Kasumi-1 (cell line): ENCODE results near the gene C3orf20.

Experiments
- DNase-seq, 2 experiments: peaks; one replicate each; lab custom pipeline; 2025; lab: John Stamatoyannopoulos, UW

The C3orf20 gene

DNA sequence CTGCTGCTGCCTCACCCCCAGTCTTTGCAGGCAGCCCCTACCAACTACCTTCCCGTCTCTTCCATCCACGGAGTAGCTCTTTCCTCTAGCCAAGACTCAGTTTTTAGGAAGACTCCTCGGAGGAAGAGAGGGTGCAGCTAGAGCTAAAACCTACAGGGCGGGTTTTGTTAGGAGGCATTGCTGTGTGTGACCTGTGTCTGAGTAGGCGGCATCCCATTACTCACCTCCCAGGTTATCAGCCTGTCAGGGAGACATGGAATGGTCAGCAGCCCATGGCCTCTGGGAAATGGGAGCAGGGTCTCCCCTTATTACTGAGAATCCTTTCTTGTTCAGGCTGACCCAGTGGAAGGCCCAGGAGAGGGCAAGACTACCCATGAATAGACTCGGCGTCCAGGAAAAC lies 100.1 kb downstream of the C3orf20 start:
- DNase-seq = no peak

DNA sequence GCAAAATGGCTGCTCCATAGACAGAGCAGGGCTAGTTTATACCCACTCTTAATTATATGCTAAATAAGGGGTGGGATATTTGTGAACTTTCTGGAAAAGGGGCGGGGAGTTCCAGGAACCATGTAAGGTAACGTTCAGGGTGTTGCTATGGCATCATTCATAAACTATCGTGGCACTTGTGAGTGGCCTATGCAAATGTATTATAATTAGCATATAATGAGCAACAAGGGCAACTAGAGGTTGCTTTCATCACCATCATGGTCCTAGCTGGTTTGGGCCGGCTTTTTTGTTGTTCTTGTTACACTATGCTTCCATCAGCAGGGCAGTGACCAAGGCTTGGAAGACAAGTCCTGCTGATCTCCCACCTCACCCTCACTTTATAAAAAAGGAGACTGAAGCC lies 100.6 kb downstream of the C3orf20 start:
- DNase-seq = no peak

DNA sequence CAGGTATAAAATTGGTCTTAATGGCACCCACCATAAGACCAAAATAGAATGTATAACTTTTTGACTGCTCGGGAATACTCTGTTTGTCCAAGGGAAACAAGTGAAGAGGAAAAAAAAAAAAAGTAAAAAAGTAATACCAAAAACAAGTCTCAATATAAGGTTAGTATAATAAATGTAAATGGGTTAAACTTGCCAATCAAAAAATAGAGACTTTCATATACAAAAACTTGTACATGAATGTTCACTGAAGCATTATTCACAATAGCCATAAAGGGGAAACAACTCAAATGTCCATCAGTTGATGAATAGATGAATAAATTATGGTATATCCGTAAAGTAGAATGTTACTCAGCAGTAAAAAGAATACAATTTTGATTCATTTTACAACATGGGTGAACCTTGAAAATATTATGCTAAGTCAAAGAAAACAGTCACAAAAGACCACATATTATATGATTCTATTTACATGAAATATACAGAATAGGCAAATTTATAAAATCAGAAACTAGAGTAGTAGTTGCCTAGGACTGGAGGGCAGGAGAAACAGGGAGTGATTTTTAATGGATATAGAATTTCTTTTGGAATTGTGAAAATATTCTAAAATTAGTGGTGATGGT lies 104.2 kb downstream of the C3orf20 start:
- no peak for DNase-seq

DNA sequence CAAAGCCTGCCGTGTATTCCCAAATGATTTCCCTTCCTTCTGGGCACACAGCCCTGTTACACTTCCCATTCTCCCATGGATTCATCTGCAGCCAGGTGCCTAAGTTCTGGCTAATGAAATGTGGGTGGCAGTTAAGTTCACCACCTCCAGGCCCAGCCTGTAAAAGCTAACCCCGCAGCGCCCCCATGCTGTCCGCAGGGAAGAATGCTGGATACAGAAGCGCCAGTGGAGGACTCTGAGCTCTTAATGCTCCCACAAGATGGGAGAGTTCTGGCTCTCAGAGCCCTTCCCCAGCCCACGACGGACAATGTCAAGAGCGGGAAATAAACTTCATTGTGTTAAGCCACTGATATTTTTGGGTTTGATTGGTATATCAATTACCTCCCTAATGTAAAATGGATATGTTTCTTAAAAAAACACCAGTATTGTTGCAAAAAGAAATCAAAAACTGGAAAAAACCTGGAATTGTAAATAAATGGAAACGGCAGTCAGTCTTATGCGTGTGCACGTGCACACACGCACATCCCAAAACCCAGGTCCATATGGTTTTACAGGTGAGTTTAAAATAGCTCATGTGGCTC lies 106.1 kb downstream of the C3orf20 start:
- DNase-seq = peak; percentile 72 to 80

DNA sequence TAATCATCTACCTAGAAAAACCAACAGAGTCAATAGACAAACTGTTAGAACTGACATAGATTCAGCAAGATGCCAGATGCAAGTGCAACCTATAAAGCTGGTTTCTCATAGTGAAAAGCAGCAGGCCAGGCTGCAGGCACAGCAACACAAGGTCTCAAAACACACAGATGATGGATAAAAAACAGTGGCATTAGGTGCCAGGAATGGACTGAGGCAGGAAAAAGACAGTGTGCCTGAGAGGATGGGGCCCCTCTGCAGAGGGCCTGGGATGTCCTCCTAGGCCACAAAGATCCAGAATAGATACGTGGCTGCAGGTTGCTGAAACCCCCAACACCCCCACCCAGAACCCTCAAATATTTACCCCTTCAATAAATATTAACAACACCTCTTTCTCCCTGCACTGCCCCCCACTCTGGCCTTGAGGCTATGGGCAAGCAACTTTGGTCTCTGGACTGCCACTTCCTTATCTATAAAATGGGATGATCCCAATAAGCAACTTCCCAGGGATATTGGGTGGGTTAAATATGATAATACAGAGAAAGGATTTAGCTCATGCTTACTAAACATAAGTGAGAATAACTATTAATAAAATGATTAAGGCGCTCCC lies 108.6 kb downstream of the C3orf20 start:
- no peak for DNase-seq

DNA sequence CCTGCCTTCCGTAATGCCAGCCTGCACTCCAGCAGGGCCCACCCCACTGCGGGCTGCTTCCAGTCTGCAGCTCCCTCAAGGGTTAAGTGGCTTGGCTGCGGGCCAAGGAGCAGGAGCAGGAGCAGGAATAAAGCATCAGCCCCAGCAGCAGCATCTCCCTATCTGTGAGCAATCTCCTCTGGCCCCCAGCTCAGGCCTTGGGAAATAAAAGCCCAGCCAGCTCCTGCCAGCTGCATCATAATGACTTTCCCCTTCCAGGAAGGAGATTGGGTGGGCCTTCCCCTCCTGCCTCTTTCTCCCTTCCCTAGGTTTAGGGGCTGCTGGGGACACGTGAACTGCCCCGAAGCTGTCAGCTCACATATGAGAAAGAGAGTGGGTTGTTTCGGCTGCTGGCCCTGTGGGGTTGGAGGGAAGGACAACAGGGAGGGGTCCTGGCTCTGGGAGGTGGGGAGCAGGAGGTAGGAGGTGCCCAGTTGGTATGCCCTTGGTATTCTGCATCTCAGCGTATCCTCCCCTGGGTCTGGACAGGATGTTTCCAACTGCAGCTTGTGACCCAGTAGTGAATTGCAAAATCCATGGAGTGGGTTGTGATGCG lies 109.2 kb downstream of the C3orf20 start:
- DNase-seq = no peak

DNA sequence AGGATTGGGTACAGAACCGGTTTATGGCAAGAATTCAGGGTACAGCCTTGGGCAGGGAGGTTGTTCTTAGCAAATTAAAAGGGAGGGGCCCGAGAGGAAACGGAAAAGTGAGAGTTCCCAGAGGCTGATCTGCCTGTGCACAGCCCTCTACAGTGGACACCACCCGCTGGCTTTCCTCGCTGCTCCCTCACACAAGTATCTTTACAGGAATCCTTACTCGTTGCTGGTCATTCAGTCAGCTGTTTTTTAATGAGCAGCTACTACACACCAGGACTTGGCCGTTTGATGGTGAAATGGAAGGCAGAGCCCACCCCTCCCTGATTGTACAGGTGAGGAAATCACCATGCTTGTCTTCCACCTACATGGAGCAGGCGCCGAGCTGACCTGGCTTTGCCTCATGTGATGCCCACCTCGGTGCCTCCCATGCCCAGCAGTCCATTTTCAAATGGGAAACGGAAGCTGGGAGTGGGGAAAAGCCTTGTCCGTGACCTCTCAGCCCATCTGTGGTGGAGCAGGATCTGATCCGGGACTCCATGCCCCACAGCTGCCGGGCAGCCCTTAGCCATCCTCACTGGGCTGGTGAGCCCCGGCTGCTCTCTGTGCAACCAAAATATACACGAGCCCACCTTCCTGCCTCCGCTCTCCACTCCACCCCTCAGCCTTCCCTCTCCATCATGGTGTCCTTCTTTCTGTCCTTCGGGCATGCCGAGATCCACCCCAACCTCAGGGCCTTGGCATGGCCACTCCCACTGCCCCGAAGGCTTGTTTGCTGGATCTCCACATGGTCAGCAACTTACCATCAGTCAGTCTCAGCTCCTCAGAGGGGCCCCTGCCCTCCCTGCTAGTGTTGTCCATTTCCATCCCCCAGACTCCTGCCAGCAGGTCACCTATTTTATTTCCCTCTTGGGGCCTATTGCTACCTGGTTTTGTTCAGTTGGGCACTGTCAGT lies 110.5 kb downstream of the C3orf20 start:
- DNase-seq = no peak

DNA sequence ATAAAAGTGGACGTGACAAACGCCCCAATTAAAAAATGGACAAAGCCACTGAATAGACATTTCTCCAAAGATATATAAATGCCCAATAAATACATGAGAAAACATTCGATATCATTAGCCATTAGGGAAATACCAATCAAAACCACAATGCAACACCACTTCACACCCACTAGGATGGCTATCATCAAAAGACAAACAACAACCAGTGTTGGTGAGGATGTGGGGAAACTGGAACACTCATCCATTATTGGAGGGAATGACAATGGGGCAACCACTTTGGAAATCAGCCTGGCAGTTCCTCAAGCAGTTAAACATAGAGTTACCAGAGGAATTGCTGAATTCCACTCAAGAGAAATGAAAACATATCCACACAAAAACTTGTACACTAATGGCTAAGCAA lies 111.4 kb downstream of the C3orf20 start:
- no peak for DNase-seq

DNA sequence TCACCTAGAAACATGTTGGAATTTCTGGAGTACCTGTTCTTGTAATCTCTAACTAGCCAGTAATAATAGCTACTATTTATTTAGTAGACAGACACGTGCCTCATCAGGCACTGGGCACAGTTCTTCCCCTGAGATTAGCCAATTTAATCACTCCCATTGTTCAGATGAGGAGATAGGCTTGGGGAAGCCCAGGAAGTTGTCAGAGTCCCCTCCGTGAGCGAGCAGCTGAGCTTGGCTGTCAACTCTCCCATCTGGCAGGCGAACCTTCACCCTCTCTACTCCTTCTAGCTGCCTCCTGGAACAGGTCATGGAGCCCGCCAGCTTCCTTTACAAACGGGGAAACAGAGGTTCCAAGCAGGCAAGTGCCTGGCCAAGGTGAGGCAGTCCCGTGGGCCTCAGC lies 112.7 kb downstream of the C3orf20 start:
- no peak for DNase-seq

DNA sequence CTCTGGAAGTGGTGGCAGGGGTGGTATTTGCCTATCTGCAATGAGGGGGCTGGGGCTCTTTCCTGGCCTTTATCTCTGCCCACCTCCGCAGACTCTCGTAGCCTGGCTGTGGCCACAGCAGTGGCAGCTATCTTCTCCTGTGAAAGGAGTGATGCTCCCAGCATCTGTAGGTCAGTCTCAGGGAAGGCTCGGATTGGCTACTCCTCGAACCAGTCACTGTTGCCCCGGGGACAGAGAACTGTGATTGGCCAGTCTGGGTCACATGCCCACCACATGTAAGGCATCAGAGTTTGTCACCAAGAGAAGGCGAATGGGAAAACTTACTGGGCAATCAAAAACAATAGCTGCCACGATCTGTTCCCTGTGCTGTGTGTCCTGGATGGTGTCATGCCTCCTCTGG lies 113.7 kb downstream of the C3orf20 start:
- no peak for DNase-seq

DNA sequence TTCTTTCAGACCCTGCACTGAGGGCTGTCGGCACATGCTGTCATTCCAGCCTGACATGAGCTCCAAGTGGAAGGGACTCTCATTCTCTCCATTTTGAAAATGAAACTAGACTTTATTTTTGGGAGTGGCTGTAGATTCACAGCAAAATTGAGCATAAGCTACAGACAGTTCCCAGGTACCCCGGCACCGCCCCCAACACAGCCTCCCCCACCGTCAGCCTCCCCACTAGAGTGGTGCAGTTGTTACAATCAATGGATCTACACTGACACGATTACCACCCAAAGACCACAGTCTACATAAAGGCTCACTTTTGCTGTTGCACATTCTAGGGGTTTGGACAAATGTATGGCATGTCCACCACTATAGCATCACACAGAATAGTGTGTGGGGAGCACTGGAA lies 114.3 kb downstream of the C3orf20 start:
- DNase-seq = no peak

DNA sequence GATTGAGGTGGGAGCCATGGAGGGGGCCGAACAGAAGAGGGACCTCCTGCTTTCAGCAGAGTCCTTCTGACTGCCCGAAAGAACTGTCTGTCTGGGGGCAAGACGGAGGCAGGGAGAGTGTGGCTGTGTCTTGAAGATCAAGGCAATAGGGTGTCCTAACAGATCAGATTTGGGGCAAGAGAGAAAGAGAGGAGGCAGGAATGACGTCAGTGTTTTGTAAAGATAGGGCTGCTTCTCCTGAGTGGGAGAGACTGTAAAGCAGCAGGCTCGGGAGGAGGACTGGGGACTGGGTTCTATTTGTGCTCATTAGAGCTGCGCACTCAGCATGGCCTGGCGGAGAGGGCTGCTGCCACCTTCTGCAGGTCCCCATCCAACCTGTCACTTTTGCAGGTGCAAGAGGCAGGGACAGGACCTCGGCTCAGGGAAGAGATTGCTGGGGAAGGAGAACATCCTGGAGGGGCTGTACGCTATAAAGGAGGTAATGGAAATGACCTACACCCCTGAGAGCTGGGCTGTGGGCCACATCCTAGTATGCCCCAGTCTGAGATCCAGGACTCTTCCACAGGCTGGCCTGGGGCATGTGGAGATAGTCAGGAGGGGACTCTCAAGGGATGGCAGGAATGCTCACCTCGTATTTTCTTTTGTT lies 114.8 kb downstream of the C3orf20 start:
- DNase-seq = no peak

DNA sequence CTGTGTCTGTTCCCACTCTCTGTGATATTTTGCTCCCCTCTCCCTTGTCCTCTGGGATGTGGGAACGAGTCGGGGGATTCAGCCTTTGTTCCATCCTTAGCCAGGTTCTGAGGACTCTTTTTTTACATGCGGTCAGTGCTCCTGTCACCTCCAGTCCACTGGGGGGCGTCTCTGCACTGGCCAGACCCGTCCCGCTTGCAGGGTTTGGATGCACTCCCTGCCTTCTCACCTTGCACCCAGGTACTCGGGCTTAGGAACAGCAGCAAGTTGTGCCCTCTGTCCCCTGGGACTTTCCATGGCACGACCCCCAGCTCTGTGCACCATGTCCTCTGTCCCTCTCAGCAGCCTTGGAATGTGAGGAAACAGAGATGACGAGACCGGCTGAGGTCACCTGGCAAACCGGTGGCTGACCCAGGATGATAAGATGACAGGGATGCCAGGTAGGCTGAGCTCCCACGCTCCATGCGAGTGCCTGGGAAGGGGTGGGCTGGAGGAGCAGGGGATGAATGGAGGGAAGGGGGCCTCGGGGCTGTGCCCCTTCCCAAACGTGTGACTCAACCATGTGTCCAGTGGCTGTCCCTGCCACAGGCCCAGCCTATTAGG lies 116.5 kb downstream of the C3orf20 start:
- DNase-seq = peak; percentile 41 to 51

DNA sequence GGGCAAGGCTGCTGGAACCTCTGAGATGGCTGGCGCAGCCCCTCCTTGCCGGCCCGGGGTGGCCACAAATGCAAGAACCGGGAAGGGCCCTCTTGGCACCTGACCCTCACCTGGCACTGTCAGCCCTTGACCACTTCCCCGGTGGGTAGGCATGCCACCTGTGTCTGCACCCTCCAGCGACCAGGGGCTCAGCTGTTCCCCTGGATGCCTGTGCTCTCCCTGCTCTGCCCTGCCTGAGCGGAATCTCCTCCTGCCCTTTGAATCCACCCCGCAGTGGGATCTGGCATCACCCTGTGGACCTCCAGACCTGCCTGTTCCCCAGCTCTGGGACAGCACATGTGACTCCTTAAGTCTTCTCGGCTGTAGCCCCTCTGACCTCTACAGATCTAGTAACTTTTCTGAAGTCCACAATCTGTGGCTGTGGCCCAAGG lies 117.8 kb downstream of the C3orf20 start:
- DNase-seq = no peak

DNA sequence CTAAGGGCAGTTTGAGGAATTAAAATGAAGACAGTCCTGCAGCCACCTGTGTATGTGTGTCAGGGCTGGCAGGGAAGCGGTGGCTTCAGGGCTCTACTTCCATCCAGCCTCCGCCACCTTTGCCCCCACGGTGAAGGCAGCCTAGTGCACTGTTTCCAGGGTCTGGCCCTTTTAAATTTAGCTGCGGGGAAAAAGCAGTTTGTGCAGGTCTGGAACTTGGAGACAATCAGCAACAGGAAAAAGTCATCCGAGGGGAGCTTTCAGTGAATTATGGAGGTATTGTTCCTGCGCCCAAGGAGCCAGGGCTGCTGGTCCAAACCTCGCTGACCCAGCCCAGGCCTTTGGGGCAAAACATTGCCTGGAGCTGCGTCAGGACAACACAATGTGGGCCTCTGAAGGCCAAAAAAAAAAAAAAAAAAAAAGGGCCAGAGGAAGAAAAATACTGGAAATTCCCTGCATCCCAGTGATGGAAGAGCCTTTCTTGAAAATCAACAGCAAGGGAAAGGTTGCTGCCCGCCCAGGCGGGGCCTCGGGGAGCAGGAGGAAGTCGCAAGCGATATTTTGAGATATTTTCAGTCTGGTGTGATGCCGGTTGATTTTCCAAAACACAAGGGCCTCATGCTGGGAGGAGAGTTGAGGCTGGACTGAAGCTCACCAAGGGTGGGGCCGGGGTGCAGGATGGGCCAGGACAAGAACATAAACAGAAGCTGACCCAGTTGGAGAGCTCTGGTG lies 118.4 kb downstream of the C3orf20 start:
- DNase-seq = no peak

DNA sequence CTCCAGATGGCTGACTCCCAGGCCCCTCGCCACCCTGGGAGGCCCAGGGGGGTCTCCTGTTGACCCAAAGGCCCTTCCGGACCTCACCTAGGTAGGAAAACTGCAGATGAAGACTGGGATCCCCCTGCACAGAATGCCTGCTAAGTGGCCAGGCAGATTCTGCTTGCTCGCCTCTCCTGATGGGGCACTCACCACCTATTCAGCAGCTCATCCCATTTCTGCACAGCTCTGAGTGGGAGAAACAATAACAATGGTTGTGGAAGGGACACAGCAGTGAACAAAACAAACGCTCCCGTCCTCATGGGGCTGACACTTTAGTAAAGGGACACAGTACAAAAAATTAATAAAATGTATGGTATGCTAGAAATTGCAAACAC lies 118.9 kb downstream of the C3orf20 start:
- no peak for DNase-seq

DNA sequence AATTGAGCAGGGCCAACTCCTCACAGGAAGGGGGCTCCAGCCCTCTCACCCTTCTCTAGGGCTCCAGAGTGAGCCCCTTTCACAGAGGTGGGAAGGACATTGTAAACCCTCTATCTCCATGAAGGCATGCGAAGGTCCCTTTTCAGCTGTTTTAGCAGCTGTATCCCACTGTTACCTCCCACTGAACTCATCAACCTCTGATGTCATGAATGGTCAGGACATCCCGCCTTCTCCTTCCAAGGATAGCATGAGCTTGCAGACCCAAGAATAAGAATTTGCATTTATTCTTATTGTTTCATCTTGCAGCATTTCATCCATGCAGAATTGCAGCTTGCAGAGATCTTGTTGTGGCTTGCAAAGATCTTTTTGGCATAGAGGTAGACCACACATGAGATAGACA lies 119.5 kb downstream of the C3orf20 start:
- no peak for DNase-seq

DNA sequence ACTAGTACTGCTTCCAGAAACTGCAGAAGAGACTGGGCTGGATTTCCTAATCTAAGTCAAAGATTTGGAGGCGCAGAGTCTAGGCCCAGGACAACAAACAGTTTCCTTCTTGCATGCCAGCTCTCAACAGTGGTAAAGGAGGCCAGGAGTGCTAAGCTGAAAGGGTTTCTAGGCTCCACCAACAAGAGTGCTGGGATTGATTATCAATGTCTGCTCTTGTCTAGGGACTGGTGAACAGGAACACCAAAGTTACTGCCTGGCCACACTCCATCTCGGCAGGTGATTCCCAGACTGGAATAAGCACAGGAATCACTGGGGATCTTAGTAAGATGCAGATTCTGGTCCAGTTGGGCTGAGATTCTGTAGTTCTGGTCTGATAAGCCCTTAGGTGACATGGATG lies 121.1 kb downstream of the C3orf20 start:
- DNase-seq = no peak

DNA sequence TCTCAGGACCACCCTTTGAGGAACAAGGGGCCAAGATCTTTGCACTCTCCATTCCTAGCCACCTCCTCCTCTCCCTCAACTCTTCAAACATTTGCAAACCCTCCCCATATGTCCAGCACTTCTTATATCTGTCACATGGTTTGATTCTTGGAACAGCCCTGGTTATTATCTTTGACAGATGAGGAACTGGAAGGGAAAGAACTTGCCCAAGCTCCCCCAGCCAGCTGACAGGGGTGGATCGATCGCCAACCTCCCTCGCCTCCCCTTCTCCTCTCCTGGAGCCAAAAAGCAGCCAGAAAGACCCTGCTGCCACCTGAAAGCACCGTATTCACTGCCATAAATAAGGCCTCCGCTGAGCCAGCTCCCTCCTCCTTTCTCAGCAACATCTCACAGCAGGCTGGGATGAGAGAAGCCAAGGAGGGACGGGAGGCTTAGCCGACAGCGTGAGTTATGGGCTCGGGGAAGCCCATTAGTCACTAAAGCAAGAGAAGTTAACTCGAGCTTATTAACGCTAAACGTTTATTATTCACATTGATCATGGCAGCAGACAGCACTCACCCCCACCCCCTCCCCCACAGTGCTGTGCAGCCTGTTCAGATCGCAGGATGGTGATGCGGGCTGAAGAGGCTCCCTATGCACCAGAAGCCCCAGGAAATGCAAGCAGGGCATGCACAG lies 121.6 kb downstream of the C3orf20 start:
- DNase-seq = no peak

DNA sequence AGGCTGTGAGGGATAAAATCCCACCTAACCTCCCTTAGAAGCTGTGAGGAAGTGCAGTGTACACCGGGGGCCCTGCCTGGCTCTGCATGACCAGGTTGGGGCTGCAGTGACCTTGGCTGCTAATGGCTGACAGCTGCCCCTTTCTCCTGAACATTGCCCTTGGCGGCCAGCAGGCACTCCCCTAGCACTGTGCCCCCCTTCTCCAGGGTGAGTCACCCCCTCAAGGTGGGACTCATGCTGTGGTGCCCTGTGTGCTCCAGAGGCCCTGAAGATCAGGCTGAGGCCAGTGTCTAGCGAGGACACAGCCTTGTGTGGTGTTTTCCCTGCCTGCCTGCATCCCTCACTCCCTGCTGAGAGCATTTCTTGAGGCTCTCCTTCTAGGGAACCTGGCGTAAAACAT lies 122.8 kb downstream of the C3orf20 start:
- DNase-seq = no peak
